ENCODE results near the gene SARNP. TPM values are rescaled to one million over a fixed set of nuclear protein-coding genes. Genes with fewer than 3 reads are reported as not detected.
A peak's percentile ranks its signal among the peaks of the same experiment; 100 is the strongest.

The SARNP gene
- total RNA-seq, 1 donor from 2014 or later: 98.7 TPM

GRCh38 chr12:55830601-55831446 is 13.3 kb upstream of the SARNP start:
- peaks cover 10% of the 10 kb centered on the region for H3K9me3 Mint-ChIP-seq (ENCODE audit: unreplicated experiment)
- H3K4me3 Mint-ChIP-seq (ENCODE audit: unreplicated experiment): peak overlapping the region; percentile 98
- peak overlapping the region; percentile 97 for H3K27ac Mint-ChIP-seq (ENCODE audit: unreplicated experiment)
- peaks cover 20% of the 10 kb centered on the region for H3K27me3 Mint-ChIP-seq (ENCODE audit: unreplicated experiment)
- peak; percentile 76 for DNase-seq
- H3K4me1 Mint-ChIP-seq (ENCODE audit: low read depth, unreplicated experiment): peaks cover 17% of the 10 kb centered on the region
- TF ChIP-seq, protein P1, sequence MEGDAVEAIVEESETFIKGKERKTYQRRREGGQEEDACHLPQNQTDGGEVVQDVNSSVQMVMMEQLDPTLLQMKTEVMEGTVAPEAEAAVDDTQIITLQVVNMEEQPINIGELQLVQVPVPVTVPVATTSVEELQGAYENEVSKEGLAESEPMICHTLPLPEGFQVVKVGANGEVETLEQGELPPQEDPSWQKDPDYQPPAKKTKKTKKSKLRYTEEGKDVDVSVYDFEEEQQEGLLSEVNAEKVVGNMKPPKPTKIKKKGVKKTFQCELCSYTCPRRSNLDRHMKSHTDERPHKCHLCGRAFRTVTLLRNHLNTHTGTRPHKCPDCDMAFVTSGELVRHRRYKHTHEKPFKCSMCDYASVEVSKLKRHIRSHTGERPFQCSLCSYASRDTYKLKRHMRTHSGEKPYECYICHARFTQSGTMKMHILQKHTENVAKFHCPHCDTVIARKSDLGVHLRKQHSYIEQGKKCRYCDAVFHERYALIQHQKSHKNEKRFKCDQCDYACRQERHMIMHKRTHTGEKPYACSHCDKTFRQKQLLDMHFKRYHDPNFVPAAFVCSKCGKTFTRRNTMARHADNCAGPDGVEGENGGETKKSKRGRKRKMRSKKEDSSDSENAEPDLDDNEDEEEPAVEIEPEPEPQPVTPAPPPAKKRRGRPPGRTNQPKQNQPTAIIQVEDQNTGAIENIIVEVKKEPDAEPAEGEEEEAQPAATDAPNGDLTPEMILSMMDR (IDR thresholded peaks at IDR 0.05; ENCODE audit: partially characterized antibody, unreplicated experiment): no peak
- no peaks in the 10 kb centered on the region for H3K36me3 Mint-ChIP-seq (ENCODE audit: unreplicated experiment)

DNA sequence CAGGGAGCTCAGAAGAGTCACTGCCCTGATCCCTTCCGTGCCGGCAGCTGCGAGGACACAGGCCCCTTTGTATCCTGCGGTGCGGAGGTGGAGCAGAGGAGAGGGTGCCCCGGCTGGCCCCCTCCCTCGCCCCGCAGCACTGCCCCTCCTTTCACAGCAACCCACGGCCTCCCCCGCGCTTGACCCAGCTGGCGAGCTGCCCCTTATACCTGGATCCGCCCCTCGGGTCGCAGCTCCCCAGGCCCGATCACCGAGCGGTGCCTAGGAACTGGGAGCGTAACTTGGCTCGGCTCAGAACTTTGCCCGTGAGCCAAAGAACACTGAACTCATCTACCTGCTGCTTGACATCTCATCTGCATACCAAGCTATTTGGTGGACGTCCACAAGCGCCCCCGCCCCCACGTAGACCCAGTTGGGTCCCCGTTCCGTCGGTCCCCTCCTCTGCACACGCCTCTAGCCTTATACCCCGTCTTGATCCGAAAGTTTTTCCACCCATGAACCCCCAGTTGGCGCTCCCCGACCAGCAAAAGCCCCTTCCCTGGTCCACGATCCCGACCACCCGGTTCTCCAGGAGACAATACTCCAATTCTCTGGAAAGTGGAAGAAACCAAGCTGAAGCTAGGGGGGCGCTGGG is 12.6 kb upstream of the SARNP start:
- peaks cover 18% of the 10 kb centered on the region for H3K4me1 Mint-ChIP-seq (ENCODE audit: low read depth, unreplicated experiment)
- TF ChIP-seq, protein P1 (IDR thresholded peaks at IDR 0.05; ENCODE audit: partially characterized antibody, unreplicated experiment): no peak
- H3K36me3 Mint-ChIP-seq (ENCODE audit: unreplicated experiment): no peaks in the 10 kb centered on the region
- H3K27ac Mint-ChIP-seq (ENCODE audit: unreplicated experiment): peak overlapping the region; percentile 97
- H3K27me3 Mint-ChIP-seq (ENCODE audit: unreplicated experiment): peaks cover 17% of the 10 kb centered on the region
- H3K9me3 Mint-ChIP-seq (ENCODE audit: unreplicated experiment): peaks cover 10% of the 10 kb centered on the region
- H3K4me3 Mint-ChIP-seq (ENCODE audit: unreplicated experiment): peak overlapping the region; percentile 98
- DNase-seq: peak; percentile 61

DNA sequence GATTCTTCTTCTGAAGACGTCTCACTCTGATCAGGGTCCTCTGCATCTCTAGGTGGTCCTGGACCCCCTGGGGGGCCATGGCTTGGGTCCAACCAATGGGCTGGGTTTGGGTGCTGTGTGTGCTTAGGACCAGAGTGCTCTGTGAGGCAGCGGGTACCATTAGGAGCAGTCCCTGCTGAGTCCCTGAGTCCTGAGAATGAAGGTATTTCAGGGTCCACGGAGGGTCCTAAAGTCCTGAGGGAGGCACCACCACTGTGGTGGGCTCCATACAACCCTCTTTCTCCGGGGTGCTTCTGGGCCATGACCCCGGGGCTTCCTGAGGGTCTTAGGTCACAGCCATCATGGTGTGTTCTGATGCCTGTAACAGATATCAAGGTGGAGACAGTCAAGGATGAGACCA is 10.8 kb upstream of the SARNP start:
- H3K27me3 Mint-ChIP-seq (ENCODE audit: unreplicated experiment): peaks cover 17% of the 10 kb centered on the region
- no peak for DNase-seq
- H3K36me3 Mint-ChIP-seq (ENCODE audit: unreplicated experiment): no peaks in the 10 kb centered on the region
- TF ChIP-seq, protein P1 (IDR thresholded peaks at IDR 0.05; ENCODE audit: partially characterized antibody, unreplicated experiment): no peak
- H3K27ac Mint-ChIP-seq (ENCODE audit: unreplicated experiment): no peak overlapping the region
- peaks cover 18% of the 10 kb centered on the region for H3K4me1 Mint-ChIP-seq (ENCODE audit: low read depth, unreplicated experiment)
- peaks cover 10% of the 10 kb centered on the region for H3K9me3 Mint-ChIP-seq (ENCODE audit: unreplicated experiment)
- peak overlapping the region; percentile 83 for H3K4me3 Mint-ChIP-seq (ENCODE audit: unreplicated experiment)

GRCh38 chr12:55827806-55828205 is 10.3 kb upstream of the SARNP start:
- Mint-ChIP-seq H3K4me3 (ENCODE audit: unreplicated experiment) (peak overlapping the region; percentile 83), H3K9me3 (ENCODE audit: unreplicated experiment) (peaks cover 10% of the 10 kb centered on the region), H3K27ac (ENCODE audit: unreplicated experiment) (peak overlapping the region; percentile 68), H3K4me1 (ENCODE audit: low read depth, unreplicated experiment) (peaks cover 18% of the 10 kb centered on the region), H3K36me3 (ENCODE audit: unreplicated experiment) (no peaks in the 10 kb centered on the region), H3K27me3 (ENCODE audit: unreplicated experiment) (peaks cover 17% of the 10 kb centered on the region)
- TF ChIP-seq, protein P1 (IDR thresholded peaks at IDR 0.05; ENCODE audit: partially characterized antibody, unreplicated experiment): no peak
- no peak for DNase-seq

DNA sequence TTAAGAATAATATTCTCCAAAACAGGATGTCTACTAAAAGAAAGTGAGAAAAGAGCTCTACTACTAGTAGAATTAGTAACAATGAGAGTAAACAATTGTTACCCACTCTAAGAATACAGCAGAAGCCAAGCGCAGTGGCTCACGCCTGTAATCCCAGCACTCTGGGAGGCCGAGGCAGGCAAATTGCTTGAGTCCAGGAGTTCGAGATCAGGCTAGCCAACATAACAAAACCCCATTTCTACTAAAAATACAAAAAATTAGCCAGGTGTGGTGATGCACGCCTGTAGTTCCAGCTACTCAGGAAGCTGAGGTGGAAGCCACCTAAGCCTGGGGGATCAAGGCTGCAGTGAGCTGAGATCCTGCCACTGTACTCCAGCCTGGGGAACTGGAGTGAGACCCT is 7.2 kb upstream of the SARNP start:
- Mint-ChIP-seq H3K9me3 (ENCODE audit: unreplicated experiment) (peaks cover under 1% of the 10 kb centered on the region), H3K4me3 (ENCODE audit: unreplicated experiment) (peak overlapping the region; percentile 38), H3K4me1 (ENCODE audit: low read depth, unreplicated experiment) (peaks cover 14% of the 10 kb centered on the region), H3K27ac (ENCODE audit: unreplicated experiment) (no peak overlapping the region), H3K27me3 (ENCODE audit: unreplicated experiment) (peaks cover 1% of the 10 kb centered on the region), H3K36me3 (ENCODE audit: unreplicated experiment) (no peaks in the 10 kb centered on the region)
- TF ChIP-seq, protein P1 (IDR thresholded peaks at IDR 0.05; ENCODE audit: partially characterized antibody, unreplicated experiment): no peak
- no peak for DNase-seq
